H54 (cell line): Measurements from ENCODE around the gene OR10J5.
"Not testable (repeated sequence)": the region's sequence is repeated elsewhere in the genome, so short reads cannot be mapped to it uniquely, and the experiment has no call there.

Experiments used
- DNase-seq: peaks from one replicate; pipeline ENCODE4 v3.0.0; 2011; ENCODE audit warnings: low spot score, mixed read lengths; ENCODE audit not compliant: insufficient read length
- FAIRE-seq: peaks from 3 replicates; lab custom pipeline; 2011; peaks lifted over from hg19 to GRCh38; lab: Jason Lieb, UNC
- POLR2A ChIP-seq: IDR thresholded peaks from 2 replicates; pipeline ENCODE4 v1.6.1; 2011; ENCODE audit warnings: low read depth, mild to moderate bottlenecking, low read length

OR10J5 gene

GRCh38 chr1:159509440-159510228 lies 26.2 kb downstream of the OR10J5 start:
- no peak for FAIRE-seq
- DNase-seq, result no peak
- no peak for TF ChIP-seq POLR2A

GRCh38 chr1:159508951-159509350 lies 26.9 kb downstream of the OR10J5 start:
- no peak for TF ChIP-seq POLR2A
- no peak for FAIRE-seq
- no peak for DNase-seq

DNA sequence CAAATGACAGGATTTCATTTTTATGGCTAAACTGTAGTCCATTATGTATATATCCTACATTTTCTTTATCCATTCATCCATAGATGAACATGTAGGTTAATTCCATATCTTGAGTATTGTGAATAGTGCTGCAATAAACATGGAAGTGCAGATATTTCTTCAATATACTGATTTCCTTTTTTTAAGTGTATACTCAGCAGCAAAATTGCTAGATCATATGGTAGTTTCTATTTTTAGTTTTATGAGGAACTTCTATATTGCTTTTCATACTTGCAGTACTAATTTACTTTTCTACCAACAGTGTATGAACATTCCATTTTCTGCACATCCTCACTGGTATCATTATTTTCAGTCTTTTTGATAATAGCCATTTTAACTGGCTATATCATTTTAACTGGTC lies 30.1 kb downstream of the OR10J5 start:
- FAIRE-seq, result no peak
- no peak for DNase-seq
- no peak for TF ChIP-seq POLR2A

GRCh38 chr1:159501082-159501481 lies 34.7 kb downstream of the OR10J5 start:
- no peak for FAIRE-seq
- no peak for DNase-seq
- TF ChIP-seq POLR2A, result no peak

DNA sequence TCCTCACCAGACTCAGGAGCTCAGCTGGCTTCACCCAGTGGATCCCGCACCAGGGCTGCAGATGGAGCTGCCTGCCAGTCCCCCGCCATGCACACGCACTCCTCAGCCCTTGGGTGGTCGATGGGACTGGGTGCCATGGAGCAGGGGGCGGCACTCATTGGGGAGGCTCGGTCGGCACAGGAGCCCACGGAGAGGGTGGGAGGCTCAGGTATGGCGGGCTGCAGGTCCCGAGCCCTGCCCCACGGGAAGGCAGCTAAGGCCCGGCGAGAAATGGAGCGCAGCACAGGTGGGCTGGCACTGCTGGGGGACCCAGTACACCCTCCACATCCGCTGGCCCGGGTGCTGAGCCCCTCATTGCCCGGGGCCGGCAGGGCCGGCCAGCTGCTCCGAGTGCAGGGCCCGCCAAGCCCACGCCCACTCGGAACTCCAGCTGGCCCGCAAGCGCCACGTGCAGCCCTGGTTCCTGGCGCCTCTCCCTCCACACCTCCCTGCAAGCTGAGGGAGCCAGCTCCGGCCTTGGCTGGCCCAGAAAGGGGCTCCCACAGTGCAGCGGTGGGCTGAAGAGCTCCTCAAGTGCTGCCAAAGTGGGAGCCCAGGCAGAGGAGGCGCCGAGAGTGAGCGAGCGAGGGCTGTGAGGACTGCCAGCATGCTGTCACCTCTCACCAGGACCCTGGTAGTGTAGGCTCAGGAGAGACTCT lies 41.1 kb downstream of the OR10J5 start:
- FAIRE-seq, DNase-seq: not testable (repeated sequence)

DNA sequence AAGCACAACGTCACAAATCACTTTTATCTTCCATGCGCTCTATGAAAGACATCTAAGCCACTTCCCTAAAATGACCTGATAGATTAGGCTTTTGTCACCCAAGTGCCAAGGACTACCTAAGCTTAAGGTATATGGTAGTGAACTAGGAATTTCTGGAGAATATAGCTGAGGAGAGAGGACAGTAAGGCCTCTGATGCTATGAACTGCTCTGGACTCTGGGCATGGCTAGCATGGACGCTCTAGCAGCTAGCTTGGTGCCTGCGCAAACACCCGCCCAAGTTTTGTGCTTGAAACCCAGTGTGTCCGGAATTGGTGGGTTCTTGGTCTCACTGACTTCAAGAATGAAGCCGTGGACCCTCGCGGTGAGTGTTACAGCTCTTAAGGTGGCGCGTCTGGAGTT lies 42.5 kb downstream of the OR10J5 start:
- no peak for DNase-seq
- no peak for FAIRE-seq
- no peak for TF ChIP-seq POLR2A

DNA sequence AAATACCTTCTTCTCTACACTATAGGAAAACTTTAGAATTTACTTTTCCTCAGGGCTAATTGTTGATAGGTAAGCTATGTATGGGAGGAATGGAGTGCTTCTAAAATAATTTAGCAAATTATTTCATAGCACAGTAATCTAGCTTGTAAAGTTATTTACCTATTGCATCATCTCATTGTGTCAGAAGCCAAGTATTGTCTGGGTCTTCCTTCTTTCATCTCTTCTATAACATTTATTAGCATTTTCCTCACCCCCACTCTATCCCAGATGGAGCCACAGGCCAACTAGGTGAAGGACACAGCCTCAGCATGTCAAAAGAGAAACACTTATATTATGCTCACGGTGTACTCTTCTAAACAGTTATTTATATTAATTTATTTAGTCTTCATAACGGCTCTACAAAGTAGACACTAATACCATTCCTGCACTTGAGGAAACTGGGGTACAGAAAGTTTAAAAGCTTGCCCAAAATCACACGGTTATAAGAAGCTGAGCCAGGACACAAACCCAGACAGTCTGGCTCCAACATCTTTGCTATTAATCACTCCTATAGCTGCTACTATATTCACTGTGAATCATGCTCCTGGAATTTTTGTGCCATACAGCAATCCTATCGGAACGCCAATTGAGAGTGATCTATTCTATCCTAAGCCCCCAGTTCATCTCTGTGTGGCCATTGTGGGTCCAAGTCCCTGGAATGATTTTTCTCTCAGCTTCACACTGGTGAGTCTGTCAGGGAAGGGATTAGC lies 43.1 kb downstream of the OR10J5 start:
- no peak for FAIRE-seq
- peak; percentile 19 for DNase-seq
- TF ChIP-seq POLR2A, result no peak
